ENCODE data around the gene DIRAS1. TPM values are rescaled to one million over a fixed set of nuclear protein-coding genes. Genes with fewer than 3 reads are reported as not detected.

Gene DIRAS1
- total and polyA plus RNA-seq, 2 experiments from 2014 or later = 2.8 to 18.6 TPM

GRCh38 chr19:2727640-2727944 is 6.4 kb upstream of the DIRAS1 start:
- Histone ChIP-seq H3K4me3 (no peak overlapping the region), H3K27ac (ENCODE audit: low read depth) (no peak overlapping the region), H3K4me2 (no peak overlapping the region), H3F3A (replicated peaks; ENCODE audit: low read depth) (no peaks in the 10 kb centered on the region), H3K4me1 (ENCODE audit: insufficient read depth) (no peaks in the 10 kb centered on the region), H3K79me2 (replicated peaks; ENCODE audit: insufficient read depth) (no peaks in the 10 kb centered on the region), H2AFZ (no peak overlapping the region), H3K9me2 (ENCODE audit: insufficient read depth) (no peaks in the 10 kb centered on the region), H3K27me3 (ENCODE audit: insufficient read depth) (no peaks in the 10 kb centered on the region), H3K36me3 (ENCODE audit: insufficient read depth) (no peaks in the 10 kb centered on the region), H4K20me1 (replicated peaks; ENCODE audit: insufficient read depth) (no peaks in the 10 kb centered on the region)
- Mint-ChIP-seq H3K4me3 (no peak overlapping the region), H3K27me3 (ENCODE audit: insufficient read depth, low read depth, poor library complexity) (peaks cover 32% of the 10 kb centered on the region), H3K27ac (no peak overlapping the region), H3K36me3 (ENCODE audit: low read depth) (peaks cover 3% of the 10 kb centered on the region; the same call in 1 of the 3 replicates), H3K4me1 (peaks cover 9% of the 10 kb centered on the region), H3K9me3 (no peaks in the 10 kb centered on the region)
- DNase-seq (ENCODE audit: low spot score) (no peak), ATAC-seq (no peak)
- TF ChIP-seq CTCF (conservative IDR thresholded peaks at IDR 0.05; ENCODE audit: low read depth in 2 of 2) = no peak
- TF ChIP-seq ZNF114 (CRISPR knock-in tag; IDR thresholded peaks at IDR 0.05) = no peak
- no peak for TF ChIP-seq STAT1 (IDR thresholded peaks at IDR 0.05; ENCODE audit: unreplicated experiment)
- no peak for TF ChIP-seq ZNF462 (CRISPR knock-in tag; IDR thresholded peaks at IDR 0.05)
- TF ChIP-seq EZH2phosphoT487 (IDR thresholded peaks at IDR 0.05; ENCODE audit: unreplicated experiment) = no peak
- TF ChIP-seq ETS1 (IDR thresholded peaks at IDR 0.05) = no peak
- TF ChIP-seq NANOG (IDR thresholded peaks at IDR 0.05; ENCODE audit: borderline replicate concordance) = no peak
- TF ChIP-seq EZH2 (IDR thresholded peaks at IDR 0.05; ENCODE audit: low read depth, unreplicated experiment) = no peak
- no peak for TF ChIP-seq JUNB (IDR thresholded peaks at IDR 0.05; ENCODE audit: unreplicated experiment)
- no peak for TF ChIP-seq POLR2AphosphoS5 (IDR thresholded peaks at IDR 0.05; ENCODE audit: low read depth)
- no peak for TF ChIP-seq REST (IDR thresholded peaks at IDR 0.05; ENCODE audit: unreplicated experiment)
- no peak for TF ChIP-seq ZNF331 (CRISPR knock-in tag; IDR thresholded peaks at IDR 0.05; ENCODE audit: low read depth)
- TF ChIP-seq CREB1 (CRISPR knock-in tag; IDR thresholded peaks at IDR 0.05; ENCODE audit: low read depth) = no peak

Data from GM23338 (cell line).